Measurements from ENCODE around the gene TUBB1. TPM values are rescaled to one million over a fixed set of nuclear protein-coding genes. Genes with fewer than 3 reads are reported as not detected.

TUBB1 gene
- total and polyA plus RNA-seq, 2 of the 13 experiments (the other 11 are each of a cell fraction or from before 2014, with no cell fraction given), result 0.11 to 57.6 TPM

GRCh38 chr20:59051666-59052185 lies 32.5 kb downstream of the TUBB1 start (continued):
- no peak for TF ChIP-seq ZNF784 (CRISPR knock-in tag; IDR thresholded peaks at IDR 0.05; ENCODE audit: borderline replicate concordance)
- TF ChIP-seq ZSCAN31 (CRISPR knock-in tag; IDR thresholded peaks at IDR 0.05; ENCODE audit: low read depth), result no peak
- no peak for TF ChIP-seq SIX4 (CRISPR knock-in tag; IDR thresholded peaks at IDR 0.05)
- no peak for TF ChIP-seq ZNF891 (CRISPR knock-in tag; IDR thresholded peaks at IDR 0.05)
- TF ChIP-seq CREB1 (IDR thresholded peaks at IDR 0.05), result no peak
- no peak for TF ChIP-seq CREB1 (CRISPR knock-in tag; IDR thresholded peaks at IDR 0.05)
- TF ChIP-seq BCL6 (CRISPR knock-in tag; IDR thresholded peaks at IDR 0.05), result no peak
- TF ChIP-seq ERF (CRISPR knock-in tag; IDR thresholded peaks at IDR 0.05), result no peak

GRCh38 chr20:59055302-59055701 lies 36.1 kb downstream of the TUBB1 start:
- peaks cover 0 to 9% of the 10 kb centered on the region in 2 experiments; a peak in 1 of 5 replicates for H3K27me3 ChIP-seq (ENCODE audit: control insufficient read depth in 1 of 2, insufficient read depth in 2 of 2, low read length in 2 of 2)
- 69% methylated on average over 7 of the region's 7 CpGs for WGBS (ENCODE audit: low lambda C conversion rate)
- no peak overlapping the region for H3K4me2 ChIP-seq (ENCODE audit: low read depth, low read length)
- H2AFZ ChIP-seq (ENCODE audit: low read length), result no peak overlapping the region
- CTCF ChIA-PET (ENCODE audit: low intra/inter-chr PET ratio, low total read pairs), result no interaction called here
- no peaks in the 10 kb centered on the region for H3K36me3 ChIP-seq (replicated peaks in 1 of 2; ENCODE audit: control insufficient read depth in 1 of 2, insufficient read depth in 2 of 2, low read length in 2 of 2)
- DNase-seq (ENCODE audit: low spot score) (no peak), FAIRE-seq (no peak), ATAC-seq (no peak)
- no peaks in the 10 kb centered on the region for H3K79me2 ChIP-seq (ENCODE audit: insufficient read depth, low read length)
- no TSS peak for BruUV-seq (replicated peaks)
- intact Hi-C loops (cut with micrococcal nuclease; ENCODE audit: unreplicated experiment), result loop anchor here (1.0 kb wide), 1 partner anchor 167 kb away; no protein-coding TSS in a partner anchor
- in situ Hi-C loops (cut with HindIII; ENCODE audit: extremely low pct_ligation_motif_present, low pct_unique_long_range_greater_than_20kb), result no loop called here
- no peak for TF ChIP-seq ZNF180 (CRISPR knock-in tag; IDR thresholded peaks at IDR 0.05; ENCODE audit: borderline replicate concordance, low read depth)
- TF ChIP-seq CTCF (CRISPR knock-in tag; IDR thresholded peaks at IDR 0.05), result 0 out of 2 replicates have a peak, but pooled peaks have one; percentile 14
- TF ChIP-seq POLR2AphosphoS5 (IDR thresholded peaks at IDR 0.05; ENCODE audit: low read depth, low read length), result no peak
- no peak overlapping the region for H3K4me3 ChIP-seq (replicated peaks in 1 of 3; ENCODE audit: insufficient read depth in 1 of 3, low read depth in 2 of 3, low read length in 3 of 3)
- H3K27ac ChIP-seq (ENCODE audit: extremely low read length, insufficient read depth, low read length), result no peak overlapping the region
- H3K9ac ChIP-seq (ENCODE audit: insufficient read depth, low read depth, low read length), result no peak overlapping the region
- no peaks in the 10 kb centered on the region for H4K20me1 ChIP-seq (ENCODE audit: insufficient read depth, low read length)
- POLR2A ChIA-PET, result no interaction called here
- H3K4me1 ChIP-seq (ENCODE audit: insufficient read depth, low read length), result no peaks in the 10 kb centered on the region
- no peaks in the 10 kb centered on the region for H3K9me3 ChIP-seq (ENCODE audit: low read length)
